Activated naive CD8-positive, alpha-beta T cell treated with anti-CD3 and anti-CD28 coated beads for 36 hours (primary cell): ENCODE measurements around the gene CCNF. TPM values are rescaled to one million over a fixed set of nuclear protein-coding genes. Genes with fewer than 3 reads are reported as not detected.
A peak's percentile ranks its signal among the peaks of the same experiment; 100 is the strongest.

Source experiments
- DNase-seq: peaks from one replicate; pipeline ENCODE4 v3.0.0; 2021
- H3K27ac Mint-ChIP-seq: one replicate; pipeline ENCODE4 v1.8.0; 2022; ENCODE audit warnings: mild to moderate bottlenecking, moderate library complexity, mixed read lengths
- H3K27me3 Mint-ChIP-seq: one replicate; pipeline ENCODE4 v1.8.0; 2022; ENCODE audit warnings: mild to moderate bottlenecking, mixed read lengths
- H3K36me3 Mint-ChIP-seq: one replicate; pipeline ENCODE4 v1.8.0; 2021; ENCODE audit warnings: mild to moderate bottlenecking, mixed read lengths
- H3K4me1 Mint-ChIP-seq: one replicate; pipeline ENCODE4 v1.8.0; 2021; ENCODE audit warnings: mixed read lengths
- H3K4me3 Mint-ChIP-seq: one replicate; pipeline ENCODE4 v1.8.0; 2022; ENCODE audit warnings: mild to moderate bottlenecking, moderate library complexity, mixed read lengths
- H3K9me3 Mint-ChIP-seq: one replicate; pipeline ENCODE4 v1.8.0; 2022; ENCODE audit warnings: mixed read lengths
- total RNA-seq, 2 experiments: library from RNA; stranded (reverse); gene quantifications; one replicate each; pipeline ENCODE4 v1.2.3, GENCODE V29; 2021

The CCNF gene
- total RNA-seq, 2 experiments from 2014 or later = 38.3 to 38.8 TPM

DNA sequence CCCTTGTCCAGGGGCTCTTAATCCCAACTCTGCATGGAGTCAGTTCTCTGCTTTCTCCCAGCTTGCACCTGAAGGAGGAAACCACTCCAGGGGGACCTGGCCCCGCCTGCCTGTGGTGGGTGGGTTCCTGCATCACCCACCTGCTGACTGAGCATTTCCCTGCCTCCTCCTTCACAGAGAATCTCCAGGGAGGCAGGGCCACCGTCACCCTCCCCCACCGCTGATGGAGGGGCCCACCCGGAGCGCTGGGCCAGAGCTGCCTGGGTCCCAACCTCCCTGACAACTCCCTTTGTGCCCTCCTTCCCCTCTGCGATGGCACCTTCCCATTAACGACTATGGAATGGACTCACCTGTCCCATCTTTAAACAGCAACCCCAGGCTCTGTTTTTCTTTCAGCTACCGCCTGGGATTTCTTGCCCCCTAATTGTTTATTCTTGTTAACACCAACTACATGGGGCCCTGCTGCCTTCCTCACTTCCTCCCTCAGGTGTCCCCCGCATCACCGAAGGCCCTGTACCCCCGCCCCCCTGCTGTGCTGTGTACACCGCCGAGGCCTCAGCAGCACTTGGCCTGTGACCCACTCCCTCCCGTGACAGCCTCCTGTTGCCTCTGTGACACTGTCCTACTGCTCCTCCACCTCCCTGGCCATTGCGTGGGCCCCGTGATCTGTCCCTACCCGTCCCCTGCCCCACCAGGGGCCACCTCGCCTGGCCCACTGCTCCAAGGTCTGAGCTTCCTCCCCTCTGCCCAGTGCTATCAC lies 29.8 kb downstream of the CCNF start:
- Mint-ChIP-seq H3K27ac (peak overlapping the region; percentile 73), H3K4me1 (peaks cover 9% of the 10 kb centered on the region), H3K4me3 (peak overlapping the region; percentile 80), H3K36me3 (peaks cover 9% of the 10 kb centered on the region), H3K27me3 (no peaks in the 10 kb centered on the region), H3K9me3 (no peaks in the 10 kb centered on the region)
- no peak for DNase-seq

DNA sequence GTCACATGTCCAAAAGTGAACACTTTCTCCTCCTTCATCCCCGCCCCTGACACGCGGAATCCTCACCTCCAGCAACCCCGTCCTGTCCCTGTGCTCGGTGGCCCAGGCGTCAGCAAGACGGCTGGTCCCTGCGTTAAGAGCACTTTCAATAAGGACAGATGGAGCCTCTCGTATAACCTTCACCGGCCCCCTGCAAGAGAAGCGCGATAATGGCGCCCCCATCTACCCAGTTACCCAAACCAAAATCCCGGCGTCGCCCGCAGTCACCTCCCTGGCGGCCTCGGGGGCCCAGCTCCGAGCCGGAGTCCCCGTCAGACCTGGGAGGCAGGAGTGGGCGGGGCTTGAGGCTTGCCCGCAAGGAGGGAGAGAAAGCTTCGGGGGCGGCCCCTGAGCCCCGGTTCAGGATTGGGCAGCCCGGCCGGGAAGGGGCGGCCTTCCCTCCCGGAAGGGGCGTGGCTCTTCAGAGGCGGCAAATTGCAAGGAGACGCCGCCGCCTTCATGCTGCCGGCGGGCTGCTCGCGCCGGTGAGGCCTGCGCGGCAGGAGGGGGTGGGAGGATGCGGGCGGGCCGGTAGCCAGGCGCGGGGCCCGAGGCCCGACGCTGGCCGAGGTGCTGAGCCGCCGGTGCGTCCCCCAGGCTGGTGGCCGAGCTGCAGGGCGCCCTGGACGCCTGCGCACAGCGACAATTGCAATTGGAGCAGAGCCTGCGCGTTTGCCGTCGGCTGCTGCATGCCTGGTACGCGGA lies 30.6 kb downstream of the CCNF start, which contains the start of gene TEDC2:
TSS of gene TEDC2 (plus strand) at position 463 of the 744 bp plus-strand sequence. CDS start at position 499, 36 bp downstream.
- DNase-seq = peak; percentile 99
- H3K27me3 Mint-ChIP-seq = no peaks in the 10 kb centered on the region
- H3K27ac Mint-ChIP-seq = peak within 1 kb of the TSS; percentile 73
- no peaks in the 10 kb centered on the region for H3K9me3 Mint-ChIP-seq
- H3K4me3 Mint-ChIP-seq = peak within 1 kb of the TSS; percentile 80
- peaks cover 9% of the 10 kb centered on the region for H3K36me3 Mint-ChIP-seq
- peaks cover 9% of the 10 kb centered on the region for H3K4me1 Mint-ChIP-seq

DNA sequence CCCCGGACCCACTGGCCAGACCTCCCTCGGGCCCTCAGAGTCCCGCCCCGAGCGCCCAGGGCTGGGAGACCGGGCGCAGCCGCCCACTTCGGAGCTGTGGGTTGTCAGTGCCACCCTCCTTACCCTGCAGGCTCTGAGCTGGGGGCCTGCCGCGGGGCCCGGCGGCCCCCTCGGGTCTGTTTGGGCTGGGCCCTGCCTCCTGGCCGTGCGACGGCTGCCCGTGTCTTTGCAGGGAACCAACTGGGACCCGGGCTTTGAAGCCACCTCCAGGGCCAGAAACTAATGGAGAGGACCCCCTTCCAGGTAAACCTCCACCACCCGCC lies 31.1 kb downstream of the CCNF start:
- no peak for DNase-seq
- no peaks in the 10 kb centered on the region for H3K9me3 Mint-ChIP-seq
- peaks cover 9% of the 10 kb centered on the region for H3K4me1 Mint-ChIP-seq
- H3K27me3 Mint-ChIP-seq = no peaks in the 10 kb centered on the region
- peaks cover 6% of the 10 kb centered on the region for H3K36me3 Mint-ChIP-seq
- no peak overlapping the region for H3K27ac Mint-ChIP-seq
- H3K4me3 Mint-ChIP-seq = peak overlapping the region; percentile 80

DNA sequence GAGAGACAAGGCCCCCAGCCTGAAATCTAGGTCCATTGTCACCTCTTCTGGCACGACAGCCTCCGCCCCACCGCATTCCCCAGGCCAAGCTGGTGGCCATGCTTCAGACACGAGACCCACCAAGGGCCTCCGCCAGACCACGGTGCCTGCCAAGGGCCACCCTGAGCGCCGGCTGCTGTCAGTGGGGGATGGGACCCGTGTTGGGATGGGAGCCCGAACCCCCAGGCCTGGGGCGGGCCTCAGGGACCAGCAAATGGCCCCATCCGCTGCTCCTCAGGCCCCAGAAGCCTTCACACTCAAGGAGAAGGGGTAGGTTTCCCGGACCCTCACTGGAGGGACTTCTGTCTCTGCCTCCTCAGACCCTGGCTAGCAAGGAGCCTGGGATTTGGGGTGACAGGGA lies 31.7 kb downstream of the CCNF start:
- Mint-ChIP-seq H3K27ac (no peak overlapping the region), H3K27me3 (no peaks in the 10 kb centered on the region), H3K4me3 (peak overlapping the region; percentile 64), H3K9me3 (no peaks in the 10 kb centered on the region), H3K4me1 (peaks cover 9% of the 10 kb centered on the region), H3K36me3 (peaks cover 6% of the 10 kb centered on the region)
- DNase-seq = no peak

DNA sequence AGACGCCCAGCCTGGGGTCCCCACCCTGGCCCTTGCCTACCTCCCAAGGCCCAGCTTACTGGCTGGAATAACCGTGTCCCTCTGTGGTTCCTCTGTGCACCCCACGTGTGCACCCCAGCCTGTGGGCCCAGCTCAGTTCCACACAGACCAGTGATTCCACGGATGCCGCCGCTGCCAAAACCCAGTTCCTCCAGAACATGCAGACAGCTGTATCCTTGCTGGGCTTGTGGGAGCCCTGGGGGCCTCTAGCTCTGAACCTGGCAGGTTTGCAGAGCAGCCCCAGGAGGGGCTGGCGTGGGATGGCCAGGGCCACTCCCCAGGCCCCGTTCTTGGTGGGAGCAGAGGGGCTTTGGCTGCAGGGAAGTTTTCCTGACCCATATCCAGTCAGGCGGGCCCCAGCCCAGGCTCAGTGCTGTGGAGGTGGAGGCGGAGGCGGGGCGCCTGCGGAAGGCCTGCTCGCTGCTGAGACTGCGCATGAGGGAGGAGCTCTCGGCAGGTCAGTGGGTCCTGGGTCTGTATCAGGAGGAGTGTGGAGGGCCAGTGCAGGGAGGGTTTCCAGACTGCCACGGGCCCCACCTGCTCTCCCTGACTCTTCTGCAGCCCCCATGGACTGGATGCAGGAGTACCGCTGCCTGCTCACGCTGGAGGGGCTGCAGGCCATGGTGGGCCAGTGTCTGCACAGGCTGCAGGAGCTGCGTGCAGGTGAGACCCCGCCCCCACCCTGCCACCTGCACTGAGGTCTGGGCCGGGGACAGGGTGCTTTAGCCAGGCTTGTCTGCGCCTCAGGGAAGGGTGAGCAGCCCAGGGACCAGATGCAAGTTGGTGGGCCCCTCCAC lies 33.0 kb downstream of the CCNF start:
- DNase-seq = no peak
- Mint-ChIP-seq H3K4me1 (peaks cover 12% of the 10 kb centered on the region), H3K4me3 (no peak overlapping the region), H3K27ac (no peak overlapping the region), H3K9me3 (no peaks in the 10 kb centered on the region), H3K36me3 (peaks cover 6% of the 10 kb centered on the region), H3K27me3 (peaks cover 5% of the 10 kb centered on the region)

DNA sequence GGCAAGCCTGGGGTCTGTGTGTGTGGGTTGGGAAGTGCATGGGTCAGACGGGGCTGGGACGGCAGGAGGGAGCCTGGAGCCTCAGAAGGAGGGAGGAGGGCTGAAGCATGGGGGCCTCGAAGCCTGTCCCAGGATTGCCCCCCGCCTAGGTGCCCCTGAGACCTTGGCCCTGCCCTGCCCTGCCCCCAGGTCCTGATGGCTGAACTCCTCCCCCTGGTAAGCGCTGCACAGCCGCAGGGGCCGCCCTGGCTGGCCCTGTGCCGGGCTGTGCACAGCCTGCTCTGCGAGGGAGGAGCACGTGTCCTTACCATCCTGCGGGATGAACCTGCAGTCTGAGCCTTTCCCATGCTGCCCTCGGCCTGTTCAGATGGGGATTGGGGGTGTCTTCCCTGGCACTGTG lies 35.1 kb downstream of the CCNF start:
- no peak for DNase-seq
- H3K27me3 Mint-ChIP-seq = peaks cover 20% of the 10 kb centered on the region
- H3K36me3 Mint-ChIP-seq = peaks cover 6% of the 10 kb centered on the region
- peaks cover 15% of the 10 kb centered on the region for H3K4me1 Mint-ChIP-seq
- H3K4me3 Mint-ChIP-seq = no peak overlapping the region
- no peaks in the 10 kb centered on the region for H3K9me3 Mint-ChIP-seq
- no peak overlapping the region for H3K27ac Mint-ChIP-seq

DNA sequence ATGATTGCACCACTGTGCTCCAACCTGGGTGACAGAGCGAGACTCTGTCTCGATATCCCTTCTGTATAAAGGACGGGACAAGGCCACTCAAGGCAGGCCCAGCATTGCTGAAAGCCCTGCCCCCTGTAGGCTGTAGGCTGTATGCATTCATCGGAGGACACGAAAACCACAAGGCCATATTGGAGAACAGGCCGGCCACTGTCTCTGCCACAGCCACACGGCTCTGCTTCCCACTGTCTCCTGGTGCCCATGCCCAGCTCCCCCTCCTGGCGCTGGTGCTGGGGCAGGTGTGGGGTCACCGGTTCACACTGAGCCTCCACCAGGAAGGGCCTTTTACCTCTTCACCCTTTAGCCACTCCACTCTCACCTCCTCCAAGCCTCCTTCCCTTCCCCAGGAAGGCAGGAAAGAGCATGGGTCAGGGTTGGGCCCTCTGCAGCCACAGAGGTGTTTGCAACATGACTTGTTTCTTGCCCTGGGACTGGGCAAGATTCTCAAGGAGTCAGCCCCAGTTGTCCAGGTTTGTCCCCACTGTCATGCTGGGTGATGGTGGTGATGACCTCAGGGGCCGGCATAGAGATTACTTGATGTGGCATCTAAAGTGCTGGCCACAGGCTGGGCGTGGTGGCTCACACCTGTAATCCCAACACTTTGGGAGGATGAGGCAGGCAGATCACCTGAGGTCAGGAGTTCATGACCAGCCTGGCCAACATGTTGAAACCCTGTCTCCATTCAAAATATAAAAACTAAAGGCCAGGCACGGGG lies 36.6 kb downstream of the CCNF start:
- H3K27me3 Mint-ChIP-seq = peaks cover 33% of the 10 kb centered on the region
- no peaks in the 10 kb centered on the region for H3K9me3 Mint-ChIP-seq
- peaks cover 10% of the 10 kb centered on the region for H3K4me1 Mint-ChIP-seq
- peaks cover 6% of the 10 kb centered on the region for H3K36me3 Mint-ChIP-seq
- H3K4me3 Mint-ChIP-seq = no peak overlapping the region
- no peak overlapping the region for H3K27ac Mint-ChIP-seq
- no peak for DNase-seq

DNA sequence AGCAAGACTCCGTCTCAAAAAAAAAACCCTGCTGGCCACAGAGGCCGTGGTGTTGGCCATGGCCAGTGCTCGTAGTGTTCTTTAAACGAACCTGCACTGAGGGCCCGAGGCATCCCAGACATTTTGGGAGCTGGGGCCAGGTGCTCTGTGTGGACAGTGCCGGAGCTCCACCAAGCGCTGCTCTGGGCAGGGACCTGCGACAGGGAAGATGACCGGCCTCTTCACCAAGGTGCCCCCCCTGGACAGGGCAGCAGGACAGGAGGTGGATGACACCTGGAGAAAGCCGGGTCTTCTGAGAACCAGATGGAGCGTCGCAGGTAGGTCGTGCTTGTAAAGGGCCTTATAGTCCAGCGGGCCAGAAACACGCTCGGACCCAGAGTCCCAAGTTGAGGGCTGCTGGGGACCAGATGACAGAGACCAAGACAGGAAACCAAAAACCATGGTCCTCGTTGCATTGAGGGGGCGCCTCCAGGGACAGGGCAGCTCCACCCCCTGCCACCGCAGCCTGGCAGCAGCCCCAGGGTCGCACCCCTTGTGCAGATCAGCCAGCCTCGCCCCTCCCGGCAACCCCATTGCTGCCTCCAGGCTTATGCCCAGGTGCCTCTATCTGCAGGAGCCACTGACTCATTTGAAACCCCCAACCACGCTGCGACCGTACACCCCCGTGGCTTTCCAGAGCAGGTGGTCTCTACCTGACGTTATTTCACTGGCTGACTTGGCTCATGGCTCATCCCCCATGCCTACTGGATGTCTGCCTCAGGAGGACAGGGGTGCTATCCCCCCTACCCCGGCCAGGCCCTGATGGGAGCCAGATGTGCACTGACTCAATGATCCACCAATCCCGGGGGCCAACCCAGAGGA lies 37.6 kb downstream of the CCNF start:
- no peak for DNase-seq
- H3K4me3 Mint-ChIP-seq = peak overlapping the region; percentile 45
- no peak overlapping the region for H3K27ac Mint-ChIP-seq
- H3K9me3 Mint-ChIP-seq = no peaks in the 10 kb centered on the region
- peaks cover 10% of the 10 kb centered on the region for H3K4me1 Mint-ChIP-seq
- H3K36me3 Mint-ChIP-seq = peaks cover 2% of the 10 kb centered on the region
- peaks cover 33% of the 10 kb centered on the region for H3K27me3 Mint-ChIP-seq

DNA sequence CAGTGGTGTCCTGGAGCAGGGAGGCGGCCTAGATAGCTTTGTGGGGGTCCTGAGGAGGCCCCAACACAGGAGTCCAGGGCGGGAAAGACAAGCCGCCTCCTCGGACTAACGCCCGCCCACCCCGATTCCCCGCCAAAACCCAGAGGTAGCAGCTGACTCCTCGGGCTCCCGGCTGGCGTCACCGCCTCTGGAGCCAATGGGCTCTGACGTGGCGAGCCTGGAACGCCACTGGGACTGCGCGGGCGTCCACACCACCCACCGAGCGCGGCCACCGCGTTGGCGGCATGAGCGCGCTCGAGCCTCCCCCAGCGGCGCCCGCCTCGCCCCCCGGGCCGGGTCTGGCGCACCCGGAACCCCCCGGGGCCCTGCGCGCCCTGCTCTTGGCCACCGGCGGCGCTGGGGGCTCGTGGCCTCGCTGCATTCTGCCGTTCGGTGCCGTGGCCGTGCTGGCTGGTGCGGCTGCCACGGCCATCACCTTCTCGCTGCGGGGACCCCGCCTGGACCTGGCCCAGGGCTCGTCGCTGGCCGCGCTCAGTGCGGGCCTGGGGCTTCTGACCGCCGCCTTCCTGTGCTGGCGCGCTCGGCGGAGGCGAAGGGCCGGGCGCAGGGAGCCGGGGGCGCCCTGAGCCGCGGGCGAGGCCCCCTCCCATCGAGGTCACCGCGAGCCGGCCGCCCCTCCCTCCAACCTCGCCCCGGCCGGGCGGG lies 38.4 kb downstream of the CCNF start:
- peak overlapping the region; percentile 45 for H3K4me3 Mint-ChIP-seq
- H3K36me3 Mint-ChIP-seq = peaks cover 2% of the 10 kb centered on the region
- no peak overlapping the region for H3K27ac Mint-ChIP-seq
- H3K9me3 Mint-ChIP-seq = no peaks in the 10 kb centered on the region
- H3K27me3 Mint-ChIP-seq = peaks cover 33% of the 10 kb centered on the region
- DNase-seq = peak; percentile 50
- peaks cover 10% of the 10 kb centered on the region for H3K4me1 Mint-ChIP-seq

DNA sequence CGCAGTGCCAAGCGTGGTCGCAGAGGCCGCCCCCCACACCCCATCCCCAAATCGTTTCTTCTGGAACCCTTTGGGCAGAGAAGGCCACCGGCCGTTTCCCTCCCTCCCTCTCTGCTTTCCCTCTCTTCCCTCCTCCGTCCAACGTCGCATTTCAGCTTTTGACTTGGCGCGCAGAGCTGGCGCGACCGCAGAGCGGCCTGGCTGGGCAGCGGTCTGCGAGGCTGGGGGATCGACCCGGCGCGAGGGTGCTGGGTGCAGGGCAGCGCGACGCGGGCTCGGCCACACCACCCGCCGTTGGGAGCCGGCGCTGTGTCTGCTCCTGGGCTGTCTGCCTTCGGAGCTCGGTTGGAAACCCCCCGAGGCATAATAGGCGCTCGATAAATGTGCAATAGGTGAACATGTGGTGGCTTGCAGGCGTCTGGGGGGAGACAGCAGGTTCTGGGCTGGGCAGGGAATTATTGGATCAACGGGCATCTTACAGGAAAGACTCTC lies 39.0 kb downstream of the CCNF start:
- Mint-ChIP-seq H3K4me1 (peaks cover 14% of the 10 kb centered on the region), H3K27me3 (peaks cover 39% of the 10 kb centered on the region), H3K27ac (no peak overlapping the region), H3K4me3 (peak overlapping the region; percentile 52), H3K36me3 (no peaks in the 10 kb centered on the region), H3K9me3 (no peaks in the 10 kb centered on the region)
- DNase-seq = peak; percentile 40

DNA sequence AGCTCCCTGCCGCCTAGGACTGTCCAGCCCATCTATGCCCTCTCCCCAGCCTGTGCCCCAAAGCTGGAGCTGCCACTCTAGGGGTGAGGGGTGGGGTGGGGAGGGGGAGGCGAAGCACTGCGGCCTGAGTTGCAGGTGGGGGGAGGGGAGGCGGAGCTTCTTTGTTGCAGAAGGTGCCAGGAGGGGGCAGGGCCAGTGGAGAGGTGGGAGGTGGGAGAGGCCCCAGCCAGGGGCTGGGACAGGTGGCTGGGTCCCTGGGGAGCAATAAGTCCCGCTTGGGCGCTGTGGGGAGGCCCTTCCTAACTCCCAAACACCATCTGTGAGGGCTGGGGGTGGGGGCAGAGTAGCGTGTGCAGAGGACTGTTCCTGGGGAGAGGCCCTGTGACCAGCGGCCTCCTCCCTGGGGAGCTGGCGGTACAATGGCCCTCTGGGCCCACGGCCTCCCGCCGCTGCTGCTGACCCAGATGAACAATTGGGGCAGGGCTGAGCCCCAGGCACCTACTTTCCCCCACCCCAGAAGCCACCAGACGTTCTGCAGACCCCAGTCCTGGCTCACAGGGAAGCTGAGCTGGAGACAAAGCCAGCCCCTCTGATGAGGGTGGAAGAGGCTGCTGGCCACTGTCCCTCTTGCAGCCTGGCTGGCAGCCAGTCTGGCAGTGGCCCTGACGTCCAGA lies 39.6 kb downstream of the CCNF start:
- DNase-seq = no peak
- Mint-ChIP-seq H3K27me3 (peaks cover 41% of the 10 kb centered on the region), H3K4me3 (peak overlapping the region; percentile 52), H3K9me3 (no peaks in the 10 kb centered on the region), H3K27ac (no peak overlapping the region), H3K4me1 (peaks cover 16% of the 10 kb centered on the region), H3K36me3 (no peaks in the 10 kb centered on the region)

DNA sequence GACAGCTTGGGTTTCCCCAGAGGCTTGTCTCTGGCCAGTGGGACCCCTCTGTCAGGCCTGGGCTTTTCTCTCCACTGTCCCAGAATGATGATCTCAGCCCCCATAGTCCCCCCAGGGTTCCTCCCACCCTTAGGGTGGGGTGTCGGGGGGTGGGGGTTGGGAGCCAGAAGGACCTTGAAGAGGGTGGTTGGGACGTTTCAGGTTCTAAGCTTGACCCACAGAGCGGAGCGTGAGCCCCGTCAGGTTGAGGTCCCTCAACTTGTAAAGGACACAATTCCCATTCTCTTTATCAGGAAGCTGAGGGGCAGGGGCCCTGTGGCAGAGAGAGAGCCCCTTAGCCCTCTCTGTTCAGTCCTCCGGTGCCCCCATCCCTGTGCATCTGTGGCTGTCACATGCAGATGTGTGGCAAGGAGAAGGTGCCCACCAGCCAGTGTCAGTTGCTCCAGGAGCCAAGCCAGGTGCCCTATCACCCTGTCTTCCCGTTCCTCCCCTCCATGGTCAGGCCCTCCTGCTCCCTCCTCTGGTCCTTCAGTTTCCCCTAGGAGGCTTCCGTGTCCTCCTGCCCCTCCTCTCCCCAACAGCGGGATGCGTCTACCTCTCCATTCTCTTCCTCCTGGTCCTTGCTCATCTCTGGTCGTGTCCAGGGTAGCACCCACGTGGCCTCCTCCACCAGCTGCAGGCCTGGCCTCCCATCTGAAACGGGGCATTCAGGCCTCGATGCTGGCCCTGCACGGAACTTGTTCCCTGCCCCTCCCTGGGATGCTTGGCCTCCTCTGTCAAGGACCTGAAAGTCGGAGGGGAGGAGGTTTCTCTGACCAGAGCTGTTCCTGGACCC lies 40.4 kb downstream of the CCNF start:
- Mint-ChIP-seq H3K27me3 (peaks cover 41% of the 10 kb centered on the region), H3K9me3 (no peaks in the 10 kb centered on the region), H3K36me3 (no peaks in the 10 kb centered on the region), H3K27ac (no peak overlapping the region), H3K4me1 (peaks cover 16% of the 10 kb centered on the region), H3K4me3 (no peak overlapping the region)
- DNase-seq = no peak
